Transverse colon (tissue), 4 donors: ENCODE data around the gene ZCCHC8.
"Not testable (repeated sequence)": the region's sequence is repeated elsewhere in the genome, so short reads cannot be mapped to it uniquely, and the experiment has no call there.

Source experiments
- CTCF ChIP-seq, 5 experiments: fragments of 200-600 bp in 3 of 5; fragments of 450-650 bp in 2 of 5; sonication (generic) in 3 of 5; IDR thresholded peaks; 1 replicate in 2 of 5; 2 replicates in 3 of 5; pipeline ENCODE4 v1.5.1; 2016 to 2017; ENCODE audit warnings: antibody characterized with exemption in 5 of 5, inconsistent platforms in 3 of 5, mild to moderate bottlenecking in 2 of 5, moderate library complexity in 1 of 5
- POLR2A ChIP-seq: fragments of 450-650 bp; IDR thresholded peaks from one replicate; pipeline ENCODE4 v1.6.1; 2016; ENCODE audit warnings: antibody characterized with exemption, mild to moderate bottlenecking, moderate library complexity
- POLR2AphosphoS5 ChIP-seq, 3 donors: sonication (generic); formaldehyde crosslinking; IDR thresholded peaks; one replicate each; pipeline ENCODE4 v1.6.1; 2016; ENCODE audit warnings: antibody characterized with exemption in 3 of 3

DNA sequence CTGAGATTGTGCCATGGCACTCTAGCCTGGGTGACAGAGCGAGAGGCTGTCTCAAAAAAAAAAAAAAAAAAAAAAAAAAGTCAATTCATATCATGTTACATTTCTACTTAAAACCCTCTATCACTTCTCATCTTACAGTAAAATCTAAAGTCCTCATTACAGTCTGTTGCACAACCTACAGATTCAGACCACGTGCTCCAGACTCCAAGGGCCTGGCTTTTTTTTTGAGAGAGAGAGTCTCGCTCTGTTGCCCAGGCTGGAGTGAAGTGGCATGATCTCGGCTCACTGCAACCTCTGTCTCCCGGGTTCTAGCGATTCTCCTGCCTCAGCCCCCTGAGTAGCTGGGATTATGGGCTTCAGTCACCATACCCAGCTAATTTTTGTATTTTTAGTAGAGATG is 14.4 kb downstream of the ZCCHC8 start:
- TF ChIP-seq POLR2A; POLR2AphosphoS5 (IDR thresholded peaks at IDR 0.05); CTCF (IDR thresholded peaks at IDR 0.05): not testable (repeated sequence)
